HT1080 (cell line): ENCODE measurements around the gene FOSB. TPM values are rescaled to one million over a fixed set of nuclear protein-coding genes. Genes with fewer than 3 reads are reported as not detected.

ENCODE experiments used
- DNase-seq: peaks from one replicate; pipeline ENCODE4 v3.0.0-alpha.2; 2015; ENCODE audit warnings: low read depth
- total RNA-seq: library from RNA; depleted of rRNA; stranded (reverse); fragments of >200 nt; shearing (Covaris generic); gene quantifications from 2 replicates; pipeline ENCODE4 v1.2.3, GENCODE V29; 2014

Gene FOSB
- total RNA-seq, 1 experiment from 2014 or later = 0.53 TPM

GRCh38 chr19:45478454-45479238 lies 10.8 kb downstream of the FOSB start:
- peak; percentile 93 for DNase-seq

DNA sequence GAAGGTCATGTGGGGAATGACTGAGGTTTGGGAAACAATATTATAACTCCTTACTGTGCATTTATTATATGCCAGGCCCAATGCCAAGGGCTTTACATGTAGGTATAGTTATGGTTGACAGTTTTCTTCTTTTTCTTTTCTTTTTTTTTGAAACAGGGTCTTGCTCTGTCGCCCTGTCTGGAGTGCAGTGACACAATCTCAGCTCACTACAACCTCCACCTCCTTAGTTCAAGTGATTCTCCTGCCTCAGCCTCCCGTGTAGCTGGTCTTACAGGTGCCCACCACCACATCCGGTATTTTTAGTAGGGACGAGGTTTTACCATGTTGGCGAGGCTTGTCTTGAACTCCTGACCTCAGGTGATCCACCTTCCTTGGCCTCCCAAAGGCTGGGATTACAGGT lies 15.2 kb downstream of the FOSB start:
- DNase-seq = no peak

DNA sequence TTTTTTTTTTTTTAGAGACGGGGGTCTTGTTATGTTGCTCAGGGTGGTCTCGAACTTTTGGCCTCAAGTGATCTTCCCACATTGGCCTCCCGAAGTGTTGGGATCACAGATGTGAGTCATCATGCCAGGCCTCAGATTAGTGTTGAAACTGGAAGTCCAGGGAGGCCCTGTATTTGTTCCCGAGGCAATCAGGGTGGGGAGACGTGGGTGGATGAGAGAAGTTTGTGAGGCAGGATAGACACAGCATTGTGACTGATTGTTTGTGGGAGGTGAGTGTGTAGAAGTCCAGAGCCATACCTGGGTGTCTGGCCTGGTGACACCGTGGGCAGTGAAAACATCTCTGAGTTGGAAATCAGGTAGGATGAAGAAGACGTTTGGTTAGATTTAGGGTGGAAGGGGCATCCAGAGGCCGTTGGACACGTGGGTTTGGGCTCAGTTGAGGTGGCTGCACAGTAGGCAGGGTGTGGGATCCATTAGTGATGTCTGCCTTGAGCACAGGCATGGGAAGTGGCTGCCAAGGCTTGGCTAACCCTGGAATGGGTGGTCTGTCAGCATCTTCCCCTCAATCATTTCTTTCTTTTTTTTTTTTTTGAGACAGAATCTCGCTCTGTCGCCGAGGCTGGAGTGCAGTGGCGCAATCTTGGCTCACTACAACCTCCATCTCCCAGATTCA lies 16.6 kb downstream of the FOSB start:
- DNase-seq = no peak

DNA sequence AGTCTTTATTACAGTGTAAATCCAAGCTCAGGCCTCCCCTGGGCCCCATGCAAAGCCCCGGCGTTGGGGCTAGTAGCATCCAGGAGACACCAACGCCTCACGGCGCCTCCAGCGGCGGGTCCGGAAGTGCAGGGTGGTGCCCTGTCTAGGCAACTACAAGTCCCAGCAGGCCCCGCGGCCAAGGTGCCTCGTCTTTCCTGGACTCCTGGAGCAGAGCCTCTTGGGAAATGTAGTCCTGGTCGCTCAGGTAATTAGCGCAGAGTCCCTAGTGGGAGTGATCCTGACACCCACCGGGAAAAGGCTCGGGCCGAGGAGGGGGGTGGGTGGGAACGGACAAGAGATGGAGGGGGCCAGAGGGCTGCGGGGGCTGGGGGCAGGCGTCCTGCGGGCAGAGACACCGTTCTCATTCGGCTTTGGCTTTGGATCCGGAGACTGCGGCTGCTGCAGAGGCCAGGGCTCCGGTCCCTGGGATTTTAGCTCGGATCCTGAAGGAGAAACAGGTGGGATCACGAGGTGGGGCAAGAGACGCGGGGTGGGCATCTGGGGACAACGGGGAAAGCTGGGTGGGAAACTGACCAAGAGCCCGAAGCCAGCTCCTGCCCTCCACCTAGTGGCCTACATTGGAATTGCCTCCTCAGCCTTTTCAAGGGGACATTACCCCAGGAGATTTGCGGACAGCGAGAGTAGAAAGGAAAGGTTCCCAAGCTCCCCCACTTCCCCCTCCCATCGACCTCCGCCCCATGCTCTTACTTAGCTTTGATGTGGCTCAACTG lies 17.7 kb downstream of the FOSB start:
- peak; percentile 92 for DNase-seq

DNA sequence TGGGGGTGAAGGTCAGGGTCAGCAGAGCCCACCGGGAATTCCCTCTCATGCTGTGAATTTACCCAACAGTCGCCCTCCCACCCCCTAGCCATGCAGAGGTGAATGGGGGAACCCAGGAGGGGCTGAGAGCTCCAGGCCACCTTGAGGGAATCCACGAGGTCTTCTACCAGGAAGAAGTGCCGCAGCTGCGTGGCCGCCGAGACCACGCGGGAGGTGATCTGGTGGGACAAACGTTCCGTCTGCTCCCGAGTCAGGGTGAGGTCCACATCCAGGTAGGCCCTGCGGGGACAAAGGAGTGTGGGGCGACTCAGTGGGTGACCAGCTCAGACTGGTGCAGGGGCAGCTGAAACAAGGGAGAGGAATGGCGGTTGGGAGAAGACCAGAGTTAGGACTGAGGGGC lies 20.9 kb downstream of the FOSB start:
- no peak for DNase-seq

DNA sequence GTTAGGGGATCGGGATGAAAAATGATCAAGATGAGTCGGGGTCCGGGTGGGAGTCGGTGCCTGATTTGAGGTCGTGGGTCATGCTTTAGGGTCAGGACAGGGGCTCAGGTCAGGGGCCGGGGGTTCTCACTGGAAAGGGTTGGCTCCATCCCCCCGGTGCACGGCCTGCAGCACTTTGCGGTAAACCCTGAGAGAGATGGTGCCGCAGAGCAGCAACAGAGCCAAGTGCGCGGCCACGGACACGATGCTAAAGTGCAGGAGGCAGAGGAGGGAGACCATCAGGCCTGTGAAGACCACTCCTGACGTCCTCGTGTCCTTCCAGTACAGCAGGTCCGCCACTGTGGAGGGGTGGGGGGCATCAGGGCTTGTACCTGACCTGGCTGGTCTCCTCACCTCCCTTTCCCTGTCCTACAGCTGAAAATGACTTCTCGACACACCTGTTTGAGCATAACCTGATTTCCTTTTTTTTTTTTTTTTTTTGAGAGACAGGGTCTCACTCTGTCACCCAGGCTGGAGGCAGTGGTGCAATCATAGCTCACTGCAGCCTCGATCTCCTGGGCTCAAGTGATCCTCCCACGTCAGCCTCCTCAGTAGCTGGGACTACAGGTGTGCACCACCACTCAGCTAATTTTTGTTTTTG lies 21.5 kb downstream of the FOSB start:
- DNase-seq = no peak

GRCh38 chr19:45492137-45492626 lies 24.4 kb downstream of the FOSB start:
- DNase-seq = no peak

GRCh38 chr19:45492627-45493470 lies 25.1 kb downstream of the FOSB start:
- no peak for DNase-seq

DNA sequence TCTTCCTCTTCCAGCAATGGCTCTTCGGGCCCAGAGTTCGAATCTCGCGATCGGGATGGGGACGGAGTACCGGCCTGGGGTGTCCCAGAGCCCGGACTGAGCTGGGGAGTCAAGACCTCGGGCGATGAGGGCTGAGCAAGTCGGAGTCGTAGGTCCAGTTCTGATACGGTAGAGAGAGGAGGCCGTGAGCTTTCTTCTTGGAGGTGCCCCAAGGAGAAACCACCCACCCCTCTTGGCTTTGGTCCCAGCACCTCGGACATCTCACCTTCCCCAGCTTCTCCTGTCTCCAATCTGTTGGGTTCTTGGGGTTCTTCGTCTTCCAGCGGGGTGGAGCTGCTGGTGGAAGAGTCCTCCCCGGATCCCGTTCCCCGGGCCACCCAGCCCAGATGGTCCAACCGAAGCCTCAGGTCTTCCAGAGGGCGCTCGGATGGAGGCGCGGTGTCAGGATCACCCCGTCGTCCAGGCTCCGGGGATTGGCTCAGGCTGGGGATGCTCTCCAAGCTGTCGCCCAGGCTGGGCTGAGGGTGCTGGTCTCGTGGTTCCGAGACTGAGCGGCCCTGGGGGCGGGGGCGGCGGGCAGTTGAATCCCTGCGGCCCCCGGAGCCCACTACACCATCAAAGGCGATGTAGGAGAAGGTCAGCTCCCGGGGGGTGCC lies 26.6 kb downstream of the FOSB start:
- no peak for DNase-seq

- no peak for DNase-seq
These were observed 27.4 kb downstream of the FOSB start for GRCh38 chr19:45495178-45495577.

- no peak for DNase-seq
These were observed 28.7 kb downstream of the FOSB start for GRCh38 chr19:45496349-45496953.

GRCh38 chr19:45497791-45498190 lies 30.0 kb downstream of the FOSB start:
- no peak for DNase-seq

DNA sequence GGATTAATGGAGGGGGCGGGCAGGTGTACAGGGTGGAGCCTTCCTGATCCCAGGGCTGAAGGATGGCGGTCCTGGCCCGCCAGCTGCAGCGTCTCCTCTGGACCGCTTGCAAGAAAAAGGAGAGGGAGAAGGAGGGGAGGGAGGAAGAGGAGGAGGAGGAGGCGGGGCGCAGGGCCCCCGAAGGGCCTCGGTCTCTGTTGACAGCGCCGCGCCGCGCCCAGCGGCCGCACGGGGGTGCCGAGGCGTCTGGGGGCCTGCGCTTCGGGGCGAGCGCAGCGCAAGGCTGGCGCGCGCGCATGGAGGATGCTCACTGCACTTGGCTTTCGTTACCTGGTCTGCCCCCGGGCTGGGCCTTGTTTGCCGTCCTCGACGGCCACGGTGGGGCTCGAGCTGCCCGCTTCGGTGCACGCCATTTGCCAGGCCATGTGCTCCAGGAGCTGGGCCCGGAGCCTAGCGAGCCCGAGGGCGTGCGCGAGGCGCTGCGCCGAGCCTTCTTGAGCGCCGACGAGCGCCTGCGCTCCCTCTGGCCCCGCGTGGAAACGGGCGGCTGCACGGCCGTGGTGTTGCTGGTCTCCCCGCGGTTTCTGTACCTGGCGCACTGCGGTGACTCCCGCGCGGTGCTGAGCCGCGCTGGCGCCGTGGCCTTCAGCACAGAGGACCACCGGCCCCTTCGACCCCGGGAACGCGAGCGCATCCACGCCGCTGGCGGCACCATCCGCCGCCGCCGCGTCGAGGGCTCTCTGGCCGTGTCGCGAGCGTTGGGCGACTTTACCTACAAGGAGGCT lies 30.8 kb downstream of the FOSB start, which contains the start of gene PPM1N:
Gene PPM1N, plus strand, starts transcription at position 33 of the 785 bp plus-strand sequence. Its CDS starts 30 bp downstream, at position 63.
- no peak for DNase-seq

DNA sequence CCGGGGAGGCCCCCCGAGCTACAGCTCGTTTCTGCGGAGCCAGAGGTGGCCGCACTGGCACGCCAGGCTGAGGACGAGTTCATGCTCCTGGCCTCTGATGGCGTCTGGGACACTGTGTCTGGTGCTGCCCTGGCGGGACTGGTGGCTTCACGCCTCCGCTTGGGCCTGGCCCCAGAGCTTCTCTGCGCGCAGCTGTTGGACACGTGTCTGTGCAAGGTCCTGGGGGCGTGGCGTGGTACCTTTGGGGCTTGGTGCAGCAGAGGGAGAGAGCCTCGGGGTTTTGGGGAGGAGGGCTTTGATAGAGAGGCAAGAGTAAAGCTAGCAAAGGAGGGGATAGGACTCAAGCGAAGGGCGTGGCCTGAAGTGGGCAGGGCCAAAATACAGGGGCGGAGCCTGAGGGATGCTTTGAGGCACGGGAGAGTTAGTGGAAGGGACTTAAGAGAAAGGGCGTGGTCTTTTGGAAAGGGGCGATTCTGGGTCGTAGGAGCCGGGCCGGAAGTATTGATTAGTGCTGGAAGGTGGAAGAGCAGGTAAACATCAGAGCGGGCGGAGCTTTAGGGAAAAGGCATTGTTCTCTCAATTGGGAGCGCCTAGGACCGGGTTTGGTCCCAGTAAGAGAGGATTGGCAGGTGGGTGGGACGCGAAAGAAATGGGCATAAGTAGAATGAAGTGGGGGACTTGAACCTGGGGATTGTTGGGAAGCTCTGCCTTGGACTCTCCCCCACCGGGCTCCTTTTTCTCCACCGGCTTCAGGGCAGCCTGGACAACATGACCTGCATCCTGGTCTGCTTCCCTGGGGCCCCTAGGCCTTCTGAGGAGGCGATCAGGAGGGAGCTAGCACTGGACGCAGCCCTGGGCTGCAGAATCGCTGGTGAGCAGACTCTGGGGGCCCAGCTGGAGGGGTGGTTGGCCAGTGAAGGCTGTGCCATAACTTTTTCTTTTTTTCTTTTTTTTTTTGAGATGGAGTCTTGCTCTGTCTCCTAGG lies 31.7 kb downstream of the FOSB start:
- no peak for DNase-seq

- no peak for DNase-seq
These were observed 33.3 kb downstream of the FOSB start for GRCh38 chr19:45500918-45501729.

DNA sequence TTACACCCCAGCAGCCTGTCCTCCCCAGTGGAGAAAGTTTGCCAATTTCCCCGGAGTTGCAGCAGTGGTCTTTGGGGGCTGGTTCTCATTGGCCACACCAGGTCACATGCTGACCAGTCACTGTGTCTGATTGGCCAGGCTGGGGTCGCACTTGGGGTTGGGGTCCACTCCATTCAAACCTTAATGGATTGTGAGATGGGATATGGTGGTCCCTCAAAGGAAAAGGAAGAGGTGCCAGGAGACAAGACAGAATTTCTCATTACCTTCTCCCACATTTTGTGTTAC lies 33.9 kb downstream of the FOSB start:
- no peak for DNase-seq

DNA sequence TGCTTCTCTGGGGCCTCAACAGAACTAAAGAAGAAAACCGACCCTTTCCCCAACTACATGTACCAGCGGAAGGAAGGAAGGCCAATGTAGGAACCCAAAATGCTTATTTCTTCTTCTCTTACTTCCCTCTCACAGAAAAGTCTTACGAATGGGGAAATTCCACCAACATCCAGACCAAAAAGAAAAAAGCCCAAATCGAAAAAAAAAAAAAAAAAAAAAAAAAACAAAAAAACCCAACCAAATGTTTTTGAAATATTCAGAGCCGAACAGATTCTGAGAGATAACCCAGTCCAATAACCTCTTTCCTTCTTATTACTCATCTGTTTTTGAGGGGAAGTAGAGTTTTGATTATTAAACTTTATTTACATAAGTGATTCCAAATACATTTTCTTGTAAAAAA lies 34.3 kb downstream of the FOSB start:
- no peak for DNase-seq
